ENCODE measurements around the gene MRPL32. TPM values are rescaled to one million over a fixed set of nuclear protein-coding genes. Genes with fewer than 3 reads are reported as not detected.

The MRPL32 gene
- total RNA-seq, 1 donor from 2014 or later = 33.9 TPM

DNA sequence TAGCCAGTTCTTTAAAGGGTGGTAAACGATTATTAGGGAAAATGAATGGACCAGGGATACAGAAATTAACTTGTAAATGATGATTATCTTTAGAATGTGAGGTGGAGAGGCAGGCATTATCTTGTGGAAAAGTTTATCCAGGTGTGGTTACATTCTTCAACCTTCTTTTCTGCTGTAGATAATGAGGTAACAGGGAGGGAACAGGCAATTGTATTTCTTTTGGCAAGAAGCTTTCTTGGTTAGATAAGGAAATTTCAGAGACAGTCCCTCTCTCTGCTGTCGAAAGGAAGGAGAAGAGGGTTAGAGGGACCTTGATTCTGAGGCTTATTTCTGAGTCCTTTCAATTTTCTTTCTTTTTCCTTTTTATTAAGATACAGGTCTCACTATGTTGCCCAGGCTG, 32.1 kb downstream of the MRPL32 start:
- no peak overlapping the region for H3K4me3 ChIP-seq
- DNase-seq (ENCODE audit: extremely low spot score in 2 of 2) = no peak
- intact Hi-C loops (cut with DNase I) = no loop called here
- TF ChIP-seq CTCF (IDR thresholded peaks at IDR 0.05) (no peak), POLR2A (IDR thresholded peaks at IDR 0.05) (no peak), POLR2AphosphoS5 (IDR thresholded peaks at IDR 0.05; ENCODE audit: insufficient read depth in 1 of 2, low read depth in 1 of 2) (no peak)
- H3K27me3 ChIP-seq = no peaks in the 10 kb centered on the region
- no peak overlapping the region for H3K27ac ChIP-seq
- H3K4me1 ChIP-seq = no peaks in the 10 kb centered on the region
- H3K9me3 ChIP-seq = no peaks in the 10 kb centered on the region
- no peaks in the 10 kb centered on the region for H3K36me3 ChIP-seq

DNA sequence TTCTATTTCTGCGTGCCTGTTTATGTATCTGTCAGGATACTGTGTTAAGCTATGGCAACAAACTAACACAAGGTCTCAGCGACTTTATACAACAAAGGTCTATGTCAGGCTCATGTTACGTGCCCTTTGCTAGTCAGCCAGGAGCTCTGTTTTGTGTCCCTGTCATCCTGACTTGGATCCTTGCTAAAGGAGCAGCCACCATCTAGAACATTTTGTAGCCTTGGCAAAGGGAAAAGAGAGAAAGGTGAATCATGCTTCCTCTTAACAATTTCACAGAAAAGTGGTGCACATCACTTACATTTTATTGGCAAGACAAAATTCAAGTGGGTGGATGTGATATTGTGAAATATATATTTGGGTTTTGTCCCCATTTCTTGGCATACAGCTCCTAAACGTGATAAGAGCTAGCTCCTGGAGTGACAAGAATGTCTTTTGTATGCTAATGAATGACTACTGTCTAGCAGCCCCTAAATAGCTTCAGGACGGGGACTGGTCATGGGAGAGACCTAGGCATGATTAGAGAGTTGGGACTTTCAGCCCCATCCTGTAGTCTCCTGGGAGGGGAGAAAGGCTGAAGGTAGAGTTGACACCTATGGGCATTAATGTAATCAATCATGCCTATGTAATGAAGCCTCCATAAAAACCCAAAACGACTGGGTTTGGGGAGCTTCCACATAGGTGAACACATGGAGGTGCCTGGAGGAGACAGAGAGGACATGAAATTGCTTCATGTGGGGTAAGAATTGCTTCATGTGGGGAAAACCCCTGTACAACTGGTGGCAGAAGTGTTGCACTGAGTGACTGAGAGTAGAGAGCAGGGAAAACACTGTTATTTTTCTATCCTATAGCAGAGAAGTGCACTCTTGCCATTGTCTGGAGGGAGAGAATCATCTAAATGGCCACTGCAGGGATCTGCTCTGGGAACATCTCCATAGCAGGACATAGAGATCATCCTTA, 33.0 kb downstream of the MRPL32 start:
- no peak overlapping the region for H3K27ac ChIP-seq
- H3K4me3 ChIP-seq = no peak overlapping the region
- no peaks in the 10 kb centered on the region for H3K27me3 ChIP-seq
- no peak for DNase-seq (ENCODE audit: extremely low spot score in 2 of 2)
- H3K36me3 ChIP-seq = no peaks in the 10 kb centered on the region
- no peaks in the 10 kb centered on the region for H3K9me3 ChIP-seq
- intact Hi-C loops (cut with DNase I) = no loop called here
- no peaks in the 10 kb centered on the region for H3K4me1 ChIP-seq
- TF ChIP-seq CTCF (IDR thresholded peaks at IDR 0.05) (no peak), POLR2A (IDR thresholded peaks at IDR 0.05) (no peak), POLR2AphosphoS5 (IDR thresholded peaks at IDR 0.05; ENCODE audit: insufficient read depth in 1 of 2, low read depth in 1 of 2) (no peak)

- Histone ChIP-seq H3K9me3 (no peaks in the 10 kb centered on the region), H3K4me3 (no peak overlapping the region), H3K36me3 (no peaks in the 10 kb centered on the region), H3K27me3 (no peaks in the 10 kb centered on the region), H3K4me1 (peaks cover 2% of the 10 kb centered on the region), H3K27ac (no peak overlapping the region)
- intact Hi-C loops (cut with DNase I) = no loop called here
- DNase-seq (ENCODE audit: extremely low spot score in 2 of 2) = no peak
- TF ChIP-seq POLR2A (IDR thresholded peaks at IDR 0.05) (no peak), POLR2AphosphoS5 (IDR thresholded peaks at IDR 0.05; ENCODE audit: insufficient read depth in 1 of 2, low read depth in 1 of 2) (no peak), CTCF (IDR thresholded peaks at IDR 0.05) (no peak)
Observed at GRCh38 chr7:42967391-42967790, 35.2 kb downstream of the MRPL32 start.

DNA sequence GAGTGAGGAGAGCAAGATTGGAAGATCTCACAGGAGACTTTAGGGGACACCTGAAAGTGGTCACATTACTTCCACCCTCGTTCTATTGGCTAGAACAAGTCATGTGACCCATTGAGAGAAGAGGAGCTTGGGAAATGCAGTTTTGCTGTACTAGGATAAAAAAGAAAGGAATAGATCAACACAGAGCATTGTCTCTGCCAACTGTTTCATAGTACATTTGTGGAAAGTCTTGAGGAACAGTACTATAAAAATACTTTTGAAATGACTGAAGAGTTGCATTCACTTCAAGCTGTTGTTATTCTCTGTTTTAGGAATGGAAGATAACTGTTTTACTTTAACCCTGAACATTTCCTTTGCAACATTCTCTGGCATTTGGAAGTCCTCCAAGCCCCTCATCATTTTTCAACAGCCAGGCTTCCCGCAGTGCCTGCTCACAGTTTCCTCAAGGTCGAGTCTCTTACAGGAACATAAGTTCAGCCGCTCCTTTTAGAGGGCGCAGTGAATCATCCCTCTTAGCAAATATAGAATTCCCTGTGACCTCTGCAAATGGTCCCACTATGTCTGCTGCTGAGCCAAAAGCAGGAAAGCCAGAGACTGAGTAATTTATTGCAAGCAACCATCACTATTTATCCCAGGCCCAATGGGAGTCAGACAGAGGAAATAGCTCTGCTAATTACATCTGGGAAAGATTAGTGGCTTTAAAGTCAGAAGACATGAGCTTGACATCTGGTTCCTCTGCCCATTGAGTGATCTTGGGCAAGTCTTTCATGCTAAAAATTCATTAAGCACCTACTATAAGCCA, 40.7 kb downstream of the MRPL32 start:
- TF ChIP-seq POLR2AphosphoS5 (IDR thresholded peaks at IDR 0.05; ENCODE audit: insufficient read depth in 1 of 2, low read depth in 1 of 2) (peak; percentile 47 to 57), POLR2A (IDR thresholded peaks at IDR 0.05) (no peak), CTCF (IDR thresholded peaks at IDR 0.05) (no peak)
- Histone ChIP-seq H3K36me3 (no peaks in the 10 kb centered on the region), H3K9me3 (no peaks in the 10 kb centered on the region), H3K4me1 (peaks cover 16% of the 10 kb centered on the region), H3K27ac (no peak overlapping the region), H3K4me3 (no peak overlapping the region), H3K27me3 (no peaks in the 10 kb centered on the region)
- DNase-seq (ENCODE audit: extremely low spot score in 2 of 2) = peak in 1 of 2 donors; percentile 94
- intact Hi-C loops (cut with DNase I) = no loop called here
